AG04449 (cell line): ENCODE data around the gene SYNJ2.

Source experiments
- CTCF ChIA-PET: fragments of 350-600 bp; formaldehyde crosslinking; extraction: SDS; loops from one replicate; lab custom pipeline; 2021; ENCODE audit warnings: antibody characterized with exemption; lab: Yijun Ruan, JAX
- POLR2A ChIA-PET: fragments of 400-600, 350-600 bp; formaldehyde crosslinking; extraction: SDS; loops from one replicate; lab custom pipeline; 2020; ENCODE audit warnings: antibody characterized with exemption, inconsistent platforms; lab: Yijun Ruan, JAX
- DNase-seq: peaks from one replicate; pipeline ENCODE4 v3.0.0-alpha.2; 2010; ENCODE audit warnings: low read depth, low spot score
- H3K4me3 ChIP-seq: 2 replicates; pipeline ENCODE4 v1.5.1; 2011; ENCODE audit warnings: low read depth, mild to moderate bottlenecking, control low read depth, low read length
- TF ChIP-seq, protein P1 (sequence below): IDR thresholded peaks from one replicate; pipeline ENCODE4 v1.5.1; 2011; ENCODE audit warnings: mild to moderate bottlenecking, moderate library complexity, low read length, control low read depth, inconsistent platforms; ENCODE audit not compliant: insufficient read depth; ENCODE audit errors: missing control alignments

SYNJ2 gene

DNA sequence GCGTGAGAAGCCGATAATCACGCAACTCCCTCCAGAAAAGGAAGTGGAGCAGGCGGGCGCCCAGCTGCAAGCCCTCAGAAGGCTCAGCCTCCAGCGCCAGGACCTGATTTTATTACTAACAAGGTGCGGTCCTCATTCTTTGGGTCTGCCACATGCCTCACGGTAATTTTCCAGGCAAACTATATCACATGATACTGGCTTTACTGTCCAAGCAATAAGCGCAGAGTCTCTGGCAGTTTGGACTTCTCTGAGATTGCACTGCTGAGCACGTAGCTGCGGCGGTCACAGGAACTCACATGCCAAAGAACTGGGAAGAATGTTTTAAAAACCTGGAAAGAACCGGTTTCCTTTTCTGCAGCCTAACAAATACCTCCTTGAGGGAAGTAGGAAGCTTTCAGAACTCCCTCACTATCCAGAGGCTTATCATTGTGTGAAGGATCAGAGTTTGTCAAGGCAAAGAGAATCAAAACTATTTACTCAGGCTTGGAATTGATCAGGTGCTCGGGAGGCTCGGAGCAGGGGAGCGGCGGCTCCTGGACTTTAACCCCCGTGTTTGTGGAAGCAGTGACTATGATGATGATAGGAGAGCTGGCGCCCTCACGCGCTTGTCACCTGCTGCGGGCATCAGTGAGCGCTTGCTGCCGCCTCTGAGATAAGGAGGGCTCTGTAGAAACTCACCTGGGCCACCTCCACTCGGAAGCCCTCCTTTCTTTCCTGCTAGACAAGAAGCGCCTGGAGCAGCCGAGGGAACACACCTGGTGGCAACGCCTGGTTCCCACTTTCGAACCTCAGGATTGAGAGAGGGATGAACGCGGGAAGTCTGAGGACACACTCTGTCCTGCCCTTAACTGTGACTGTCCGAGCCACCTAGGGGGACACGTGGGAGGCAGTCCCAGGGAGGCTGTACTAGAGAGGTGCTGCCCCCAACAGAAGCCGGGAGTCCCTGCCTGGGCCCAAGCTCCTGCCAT is 27.2 kb upstream of the SYNJ2 start:
- POLR2A ChIA-PET: no interaction called here
- CTCF ChIA-PET: interaction anchor here (1.4 to 2.7 kb wide), 2 partner anchors 8 to 118 kb away, joined by 3 to 12 read pairs; no protein-coding TSS in a partner anchor

DNA sequence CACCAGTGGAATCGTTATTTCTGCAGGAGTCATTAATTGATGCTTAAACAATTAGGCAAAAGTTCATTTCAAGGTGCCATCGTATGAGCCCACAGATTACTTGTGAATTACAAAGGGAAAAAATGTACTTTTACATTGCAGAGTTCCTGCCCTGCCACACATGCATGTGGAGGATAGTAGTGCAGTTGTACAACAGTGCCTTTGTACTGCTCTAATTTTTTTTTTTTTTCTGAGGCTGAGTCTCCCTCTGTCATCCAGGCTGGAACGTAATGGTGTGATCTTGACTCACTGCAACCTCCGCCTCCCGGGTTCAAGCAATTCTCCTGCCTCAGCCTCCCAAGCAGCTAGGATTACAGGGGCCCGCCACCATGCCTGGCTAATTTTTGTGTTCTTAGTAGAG is 26.0 kb upstream of the SYNJ2 start:
- TF ChIP-seq, protein P1, sequence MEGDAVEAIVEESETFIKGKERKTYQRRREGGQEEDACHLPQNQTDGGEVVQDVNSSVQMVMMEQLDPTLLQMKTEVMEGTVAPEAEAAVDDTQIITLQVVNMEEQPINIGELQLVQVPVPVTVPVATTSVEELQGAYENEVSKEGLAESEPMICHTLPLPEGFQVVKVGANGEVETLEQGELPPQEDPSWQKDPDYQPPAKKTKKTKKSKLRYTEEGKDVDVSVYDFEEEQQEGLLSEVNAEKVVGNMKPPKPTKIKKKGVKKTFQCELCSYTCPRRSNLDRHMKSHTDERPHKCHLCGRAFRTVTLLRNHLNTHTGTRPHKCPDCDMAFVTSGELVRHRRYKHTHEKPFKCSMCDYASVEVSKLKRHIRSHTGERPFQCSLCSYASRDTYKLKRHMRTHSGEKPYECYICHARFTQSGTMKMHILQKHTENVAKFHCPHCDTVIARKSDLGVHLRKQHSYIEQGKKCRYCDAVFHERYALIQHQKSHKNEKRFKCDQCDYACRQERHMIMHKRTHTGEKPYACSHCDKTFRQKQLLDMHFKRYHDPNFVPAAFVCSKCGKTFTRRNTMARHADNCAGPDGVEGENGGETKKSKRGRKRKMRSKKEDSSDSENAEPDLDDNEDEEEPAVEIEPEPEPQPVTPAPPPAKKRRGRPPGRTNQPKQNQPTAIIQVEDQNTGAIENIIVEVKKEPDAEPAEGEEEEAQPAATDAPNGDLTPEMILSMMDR: no peak
- no peak for DNase-seq
- H3K4me3 ChIP-seq: no peak overlapping the region
- ChIA-PET POLR2A (no interaction called here), CTCF (no interaction called here)

More for the DNA sequence above, 27.2 kb upstream of the SYNJ2 start:
- H3K4me3 ChIP-seq: no peak overlapping the region
- TF ChIP-seq, protein P1: no peak
- no peak for DNase-seq

DNA sequence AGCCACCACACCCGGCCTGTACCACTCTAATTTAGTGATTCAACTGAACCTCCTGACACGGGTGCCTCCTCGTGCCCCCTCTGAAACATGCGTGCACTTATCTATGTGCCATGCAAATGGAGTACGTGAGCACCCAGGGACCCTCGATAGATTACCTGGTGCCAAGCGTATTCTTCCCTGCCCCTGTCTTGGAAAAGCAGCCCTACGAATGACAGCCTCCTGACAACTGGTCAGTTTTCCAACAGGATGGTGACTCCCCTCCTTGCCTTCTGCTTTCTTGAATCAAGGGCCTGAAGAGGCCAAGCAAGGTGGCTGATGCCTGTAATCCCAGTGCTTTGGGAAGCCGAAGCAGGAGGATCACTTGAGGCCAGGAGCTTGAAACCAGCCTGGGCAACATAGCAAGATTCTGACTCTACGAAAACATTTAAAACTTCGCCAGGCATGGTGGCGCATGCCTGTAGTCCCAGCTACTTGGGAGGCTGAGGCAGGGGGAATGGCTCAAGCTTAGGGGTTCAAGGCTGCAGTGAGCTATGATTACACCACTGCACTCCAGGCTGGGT is 25.4 kb upstream of the SYNJ2 start:
- no peak overlapping the region for H3K4me3 ChIP-seq
- CTCF ChIA-PET: no interaction called here
- POLR2A ChIA-PET: no interaction called here
- TF ChIP-seq, protein P1: no peak
- DNase-seq: no peak

DNA sequence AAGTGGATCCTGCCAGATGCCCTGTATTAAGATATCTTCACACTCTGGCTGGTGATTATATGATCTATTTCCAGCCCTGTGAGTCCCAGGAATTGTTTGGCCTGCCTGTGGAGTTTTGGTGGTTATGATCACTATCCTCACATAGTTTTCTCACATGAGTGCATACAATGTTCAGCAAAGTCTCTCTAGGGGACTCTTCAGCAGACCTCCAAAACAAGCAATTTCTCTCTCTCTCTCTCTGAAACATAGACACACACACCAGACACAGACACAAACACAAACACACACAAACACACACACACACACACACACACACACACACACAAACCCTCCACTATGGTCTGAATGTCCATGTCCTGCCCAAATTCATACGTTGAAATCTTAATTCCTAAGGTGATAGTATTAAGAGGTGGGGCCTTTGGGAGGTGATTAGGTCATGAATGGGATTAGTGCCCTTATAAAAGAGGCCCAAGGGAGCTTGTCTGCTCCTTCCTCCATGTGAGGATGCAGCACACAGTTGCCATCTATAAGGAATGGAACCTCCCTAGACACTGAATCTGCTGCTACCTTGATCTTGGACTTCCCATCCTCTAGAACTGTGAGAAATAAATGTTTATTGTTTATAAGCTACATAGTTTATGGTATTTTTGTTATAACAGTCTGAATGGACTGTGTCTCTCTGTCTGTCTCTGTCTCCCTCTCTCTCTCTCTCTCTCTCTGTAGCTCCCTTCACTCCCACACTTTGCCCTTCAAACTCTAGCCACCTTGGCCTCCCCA is 22.0 kb upstream of the SYNJ2 start:
- H3K4me3 ChIP-seq: no peak overlapping the region
- DNase-seq: no peak
- ChIA-PET POLR2A (no interaction called here), CTCF (interaction anchor here (0.7 kb wide), 1 partner anchor 14 kb away, joined by 3 read pairs; no protein-coding TSS in a partner anchor)
- TF ChIP-seq, protein P1: no peak

DNA sequence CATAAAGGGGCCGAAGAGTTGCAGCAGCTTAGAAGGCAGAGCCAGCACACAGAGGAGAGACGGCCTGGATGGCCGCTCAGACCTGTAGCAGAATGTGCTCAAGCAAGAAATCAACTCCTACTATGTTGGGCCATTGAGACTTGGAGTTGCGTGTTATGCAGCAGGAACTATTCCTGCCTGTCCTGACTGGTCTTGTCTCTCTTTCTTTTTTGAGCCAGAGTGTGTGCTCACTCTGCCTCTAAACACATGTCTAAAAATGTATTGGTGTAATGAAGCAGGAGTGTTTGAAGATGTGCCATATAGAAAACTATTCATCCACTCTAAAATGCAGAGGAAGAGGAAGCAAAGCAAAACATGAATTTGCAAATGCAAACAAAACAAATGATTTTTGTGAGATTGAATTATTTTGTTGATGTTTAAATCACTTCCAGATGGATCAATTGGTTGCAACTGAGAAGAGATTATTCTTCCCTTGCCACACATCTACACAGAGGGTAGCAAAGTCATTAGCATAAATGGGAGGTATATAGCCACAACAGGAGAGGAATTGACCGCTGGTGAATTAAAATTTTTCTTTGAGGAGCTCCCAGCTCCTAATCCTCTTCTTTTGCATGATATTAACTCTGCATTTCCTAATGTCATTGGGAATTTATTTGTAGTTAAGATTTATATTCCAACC is 20.4 kb upstream of the SYNJ2 start:
- TF ChIP-seq, protein P1: no peak
- no peak overlapping the region for H3K4me3 ChIP-seq
- DNase-seq: no peak
- ChIA-PET POLR2A (no interaction called here), CTCF (interaction anchor here (1.3 to 1.6 kb wide), 2 partner anchors 8 to 13 kb away, joined by 3 to 4 read pairs; no protein-coding TSS in a partner anchor)
